Tibial nerve (tissue), 4 donors: ENCODE data around the gene ERBB4.

Source experiments
- CTCF ChIP-seq, 5 experiments: fragments of 200-600 bp in 3 of 5; fragments of 450-650 bp in 2 of 5; sonication (generic) in 3 of 5; IDR thresholded peaks; one replicate each; pipeline ENCODE4 v1.5.1; 2016 to 2019; ENCODE audit warnings: antibody characterized with exemption in 5 of 5, mild to moderate bottlenecking in 3 of 5, moderate library complexity in 2 of 5
- EP300 ChIP-seq, 2 donors: sonication (generic); formaldehyde crosslinking; IDR thresholded peaks; one replicate each; pipeline ENCODE4 v1.6.1; 2017; ENCODE audit warnings: antibody characterized with exemption in 2 of 2, mild to moderate bottlenecking in 1 of 2
- POLR2A ChIP-seq, 2 donors: fragments of 450-650 bp; IDR thresholded peaks; one replicate each; pipeline ENCODE4 v1.6.1; 2017; ENCODE audit warnings: antibody characterized with exemption in 2 of 2, mild to moderate bottlenecking in 2 of 2, moderate library complexity in 2 of 2

GRCh38 chr2:212364112-212364985, 174.3 kb downstream of the ERBB4 start:
- TF ChIP-seq POLR2A (IDR thresholded peaks at IDR 0.05) (no peak), CTCF (IDR thresholded peaks at IDR 0.05) (no peak), EP300 (IDR thresholded peaks at IDR 0.05) (no peak)
